MCF 10A (cell line): ENCODE measurements around the gene FBXO5. TPM values are rescaled to one million over a fixed set of nuclear protein-coding genes. Genes with fewer than 3 reads are reported as not detected.

Experiments
- BruUV-seq: library from RNA; stranded (reverse); fragments of 400-500 nt; replicated peaks from 2 replicates; lab custom pipeline; 2021; lab: Mats Ljungman, UMichigan
- CTCF ChIA-PET: fragments of 300-600 bp; sonication (Branson Sonifier 250); formaldehyde crosslinking; extraction: SDS; loops from one replicate; lab custom pipeline; 2021; ENCODE audit warnings: antibody characterized with exemption, inconsistent platforms; lab: Yijun Ruan, JAX
- POLR2A ChIA-PET: fragments of 300-600, 350-650 bp; sonication (Branson Sonifier 250); formaldehyde crosslinking; extraction: SDS; loops from one replicate; lab custom pipeline; 2020; ENCODE audit warnings: antibody characterized with exemption, inconsistent platforms; lab: Yijun Ruan, JAX
- DNase-seq: peaks from one replicate; pipeline ENCODE4 v3.0.0-alpha.2; 2018; ENCODE audit not compliant: unreplicated experiment
- H3K27ac Mint-ChIP-seq: one replicate; pipeline ENCODE4 v1.8.0; 2022; ENCODE audit warnings: mild to moderate bottlenecking, low read depth, mixed read lengths; ENCODE audit not compliant: unreplicated experiment
- H3K27me3 Mint-ChIP-seq: one replicate; pipeline ENCODE4 v1.8.0; 2022; ENCODE audit warnings: mixed read lengths; ENCODE audit not compliant: insufficient read depth, unreplicated experiment
- H3K36me3 Mint-ChIP-seq: one replicate; pipeline ENCODE4 v1.8.0; 2022; ENCODE audit warnings: mild to moderate bottlenecking, moderate library complexity, mixed read lengths; ENCODE audit not compliant: insufficient read depth, unreplicated experiment
- H3K4me1 Mint-ChIP-seq: one replicate; pipeline ENCODE4 v1.8.0; 2022; ENCODE audit warnings: mixed read lengths; ENCODE audit not compliant: insufficient read depth, unreplicated experiment
- H3K4me3 Mint-ChIP-seq: one replicate; pipeline ENCODE4 v1.8.0; 2022; ENCODE audit warnings: mild to moderate bottlenecking, moderate library complexity, mixed read lengths; ENCODE audit not compliant: unreplicated experiment
- H3K9me3 Mint-ChIP-seq: one replicate; pipeline ENCODE4 v1.8.0; 2022; ENCODE audit warnings: mixed read lengths; ENCODE audit not compliant: unreplicated experiment
- intact Hi-C: fragments of 100-400 bp; cut with micrococcal nuclease; formaldehyde crosslinking; loops from 2 replicates; pipeline ENCODE4 v1.14.1; 2022
- total RNA-seq: library from RNA; stranded (reverse); gene quantifications from 2 replicates; pipeline ENCODE4 v1.2.3, GENCODE V29; 2022
- TF ChIP-seq, protein P1 (sequence below): fragments of 200-600 bp; IDR thresholded peaks from one replicate; pipeline ENCODE4 v1.8.0; 2022; ENCODE audit warnings: antibody characterized with exemption, mild to moderate bottlenecking; ENCODE audit not compliant: unreplicated experiment

FBXO5 gene
- total RNA-seq, 1 experiment from 2014 or later = 16.4 TPM

DNA sequence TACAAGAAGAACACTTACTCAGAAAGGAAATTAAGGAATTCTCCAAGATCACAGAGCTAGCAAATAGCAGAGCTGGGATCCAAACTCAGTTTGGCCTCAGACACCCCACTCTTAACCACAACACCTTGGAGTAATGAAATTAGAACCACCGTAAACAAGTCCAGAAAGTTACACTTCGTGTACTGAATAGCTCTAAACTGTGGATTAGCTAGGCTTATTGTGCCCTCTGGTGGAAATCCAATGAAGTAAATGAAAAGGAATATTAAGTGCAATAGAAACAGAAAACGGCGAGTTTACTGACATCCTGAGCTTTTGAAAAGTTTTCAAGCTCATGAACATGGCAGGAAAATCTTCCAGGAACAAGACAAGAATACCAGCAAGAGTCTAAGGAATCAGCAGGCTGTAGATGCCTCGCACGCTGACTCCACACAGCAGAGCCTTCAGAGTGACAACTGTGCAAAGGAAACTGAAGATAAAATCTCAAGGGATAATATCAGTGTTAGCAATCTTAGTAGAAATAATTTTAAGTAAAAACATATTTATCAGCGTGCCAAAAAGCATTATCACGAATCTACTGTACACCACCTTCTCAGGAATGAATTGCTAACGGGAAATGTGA, 34.6 kb downstream of the FBXO5 start:
- intact Hi-C loops = loop anchor here (1.0 kb wide), 2 partner anchors 84 to 200 kb away; no protein-coding TSS in a partner anchor
- Mint-ChIP-seq H3K36me3 (no peaks in the 10 kb centered on the region), H3K4me1 (peaks cover 15% of the 10 kb centered on the region), H3K4me3 (no peak overlapping the region), H3K27me3 (peaks cover 19% of the 10 kb centered on the region), H3K9me3 (no peaks in the 10 kb centered on the region), H3K27ac (no peak overlapping the region)
- DNase-seq = peak; percentile 71
- TF ChIP-seq, protein P1, sequence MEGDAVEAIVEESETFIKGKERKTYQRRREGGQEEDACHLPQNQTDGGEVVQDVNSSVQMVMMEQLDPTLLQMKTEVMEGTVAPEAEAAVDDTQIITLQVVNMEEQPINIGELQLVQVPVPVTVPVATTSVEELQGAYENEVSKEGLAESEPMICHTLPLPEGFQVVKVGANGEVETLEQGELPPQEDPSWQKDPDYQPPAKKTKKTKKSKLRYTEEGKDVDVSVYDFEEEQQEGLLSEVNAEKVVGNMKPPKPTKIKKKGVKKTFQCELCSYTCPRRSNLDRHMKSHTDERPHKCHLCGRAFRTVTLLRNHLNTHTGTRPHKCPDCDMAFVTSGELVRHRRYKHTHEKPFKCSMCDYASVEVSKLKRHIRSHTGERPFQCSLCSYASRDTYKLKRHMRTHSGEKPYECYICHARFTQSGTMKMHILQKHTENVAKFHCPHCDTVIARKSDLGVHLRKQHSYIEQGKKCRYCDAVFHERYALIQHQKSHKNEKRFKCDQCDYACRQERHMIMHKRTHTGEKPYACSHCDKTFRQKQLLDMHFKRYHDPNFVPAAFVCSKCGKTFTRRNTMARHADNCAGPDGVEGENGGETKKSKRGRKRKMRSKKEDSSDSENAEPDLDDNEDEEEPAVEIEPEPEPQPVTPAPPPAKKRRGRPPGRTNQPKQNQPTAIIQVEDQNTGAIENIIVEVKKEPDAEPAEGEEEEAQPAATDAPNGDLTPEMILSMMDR = peak; percentile 77
- CTCF ChIA-PET = interaction anchor here (0.5 to 5.5 kb wide), 39 partner anchors 9 to 820 kb away, joined by 3 to 130 read pairs (median 4); partner anchors contain the start of gene VIP
- POLR2A ChIA-PET = interaction anchor here (0.7 to 1.9 kb wide), 5 partner anchors 32 to 906 kb away, joined by 3 to 9 read pairs (median 3); no protein-coding TSS in a partner anchor
- no TSS peak for BruUV-seq

DNA sequence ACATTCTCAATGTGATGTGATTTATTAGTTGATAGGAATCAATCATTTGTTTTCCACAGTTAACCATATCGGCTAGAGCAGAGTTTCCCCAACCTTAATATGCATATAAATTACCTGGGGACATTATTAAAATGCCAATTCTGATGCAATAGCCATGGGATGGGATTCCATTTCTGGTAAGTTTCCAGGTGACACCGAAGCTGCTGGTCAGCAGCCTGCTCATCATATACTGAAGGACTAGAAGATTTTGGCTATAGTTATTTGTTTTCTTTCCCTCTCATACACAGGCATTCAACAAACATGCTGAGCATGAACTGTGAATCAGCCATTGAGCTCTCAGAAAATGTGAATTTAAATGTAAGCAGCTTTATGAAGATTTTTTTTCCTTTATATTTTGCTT, 35.8 kb downstream of the FBXO5 start:
- POLR2A ChIA-PET = interaction anchor here (0.7 to 1.9 kb wide), 4 partner anchors 30 to 1030 kb away, joined by 3 to 9 read pairs (median 3); no protein-coding TSS in a partner anchor
- intact Hi-C loops = loop anchor here (2.0 kb wide), 1 partner anchor 394 kb away; no protein-coding TSS in a partner anchor
- H3K27ac Mint-ChIP-seq = no peak overlapping the region
- H3K9me3 Mint-ChIP-seq = no peaks in the 10 kb centered on the region
- TF ChIP-seq, protein P1 = no peak
- H3K27me3 Mint-ChIP-seq = peaks cover 19% of the 10 kb centered on the region
- peaks cover 11% of the 10 kb centered on the region for H3K4me1 Mint-ChIP-seq
- no peak for DNase-seq
- H3K36me3 Mint-ChIP-seq = no peaks in the 10 kb centered on the region
- no peak overlapping the region for H3K4me3 Mint-ChIP-seq
- no TSS peak for BruUV-seq
- CTCF ChIA-PET = interaction anchor here (0.5 to 5.5 kb wide), 9 partner anchors 81 to 699 kb away, joined by 3 to 130 read pairs (median 3); partner anchors contain the start of gene VIP

DNA sequence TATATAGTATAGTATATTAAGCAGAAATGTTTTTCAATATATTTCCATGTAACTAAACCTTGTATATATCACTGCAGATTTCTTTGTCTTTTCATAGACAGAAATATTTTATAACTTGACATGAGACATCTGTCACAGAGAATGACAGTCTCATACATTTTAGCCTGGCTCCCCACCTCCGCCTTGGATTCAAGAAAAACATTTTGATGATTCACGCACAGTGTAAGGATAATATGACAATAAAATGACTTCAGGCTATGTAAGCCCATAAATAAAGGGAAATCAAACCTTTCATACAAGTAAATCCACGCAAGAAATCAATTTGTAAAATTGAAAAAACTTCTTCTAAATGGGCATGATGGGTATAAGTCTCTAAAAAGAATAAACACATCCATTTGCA, 36.4 kb downstream of the FBXO5 start:
- intact Hi-C loops = loop anchor here (2.0 kb wide), 1 partner anchor 394 kb away; no protein-coding TSS in a partner anchor
- H3K27ac Mint-ChIP-seq = no peak overlapping the region
- no peaks in the 10 kb centered on the region for H3K36me3 Mint-ChIP-seq
- H3K27me3 Mint-ChIP-seq = peaks cover 19% of the 10 kb centered on the region
- no peak overlapping the region for H3K4me3 Mint-ChIP-seq
- DNase-seq = no peak
- TF ChIP-seq, protein P1 = no peak
- CTCF ChIA-PET = interaction anchor here (0.6 to 3.6 kb wide), 4 partner anchors 40 to 197 kb away, joined by 3 to 49 read pairs (median 4); partner anchors contain the start of gene VIP
- no TSS peak for BruUV-seq
- POLR2A ChIA-PET = no interaction called here
- H3K9me3 Mint-ChIP-seq = no peaks in the 10 kb centered on the region
- H3K4me1 Mint-ChIP-seq = peaks cover 7% of the 10 kb centered on the region

DNA sequence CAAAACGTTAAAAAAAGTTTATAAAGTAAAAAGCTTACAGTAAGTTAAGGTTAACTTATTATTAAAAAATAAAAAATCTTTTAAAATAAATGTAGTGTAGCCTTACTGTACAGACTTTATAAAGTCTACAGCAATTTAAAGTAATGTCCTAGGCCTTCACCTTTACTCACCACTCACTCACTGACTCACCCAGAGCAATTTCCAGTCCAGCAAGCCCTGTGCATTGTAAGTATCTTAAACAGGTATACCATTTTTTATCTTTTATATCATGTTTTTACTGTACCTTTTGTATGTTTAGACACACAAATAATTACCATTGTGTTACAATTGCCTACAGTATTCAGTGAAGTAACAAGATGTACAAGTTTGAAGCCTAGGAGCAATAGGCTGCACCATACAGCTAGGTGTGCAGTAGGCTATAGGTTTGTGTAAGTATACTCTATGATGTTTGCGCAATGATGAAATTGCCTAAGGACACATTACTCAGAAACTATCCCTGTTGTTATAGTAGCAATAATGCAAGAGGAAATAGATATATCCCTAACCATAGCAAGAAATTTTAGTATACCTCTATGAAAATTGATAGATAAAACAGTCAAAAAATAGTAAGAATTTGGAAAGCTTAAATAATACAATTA, 39.5 kb downstream of the FBXO5 start:
- ChIA-PET CTCF (interaction anchor here (0.9 kb wide), 1 partner anchor 79 kb away, joined by 3 read pairs; no protein-coding TSS in a partner anchor), POLR2A (interaction anchor here (0.6 to 0.8 kb wide), 3 partner anchors 36 to 215 kb away, joined by 3 read pairs; no protein-coding TSS in a partner anchor)
- TF ChIP-seq, protein P1 = no peak
- Mint-ChIP-seq H3K4me3 (no peak overlapping the region), H3K36me3 (no peaks in the 10 kb centered on the region), H3K4me1 (peaks cover 7% of the 10 kb centered on the region), H3K9me3 (no peaks in the 10 kb centered on the region), H3K27ac (no peak overlapping the region), H3K27me3 (peaks cover 11% of the 10 kb centered on the region)
- DNase-seq = peak; percentile 91
- BruUV-seq = no TSS peak
- intact Hi-C loops = no loop called here
